HG03342 (cell line): Measurements from ENCODE around the gene HEATR1.
"Not testable (repeated sequence)": the region's sequence is repeated elsewhere in the genome, so short reads cannot be mapped to it uniquely, and the experiment has no call there.

Experiments used
- ATAC-seq: cut with Tn5 transposase; IDR thresholded peaks from one replicate; pipeline ENCODE4 v1.9.1; 2021; ENCODE audit warnings: mild to moderate bottlenecking, moderate library complexity; ENCODE audit not compliant: unreplicated experiment

HEATR1 gene, protein sequence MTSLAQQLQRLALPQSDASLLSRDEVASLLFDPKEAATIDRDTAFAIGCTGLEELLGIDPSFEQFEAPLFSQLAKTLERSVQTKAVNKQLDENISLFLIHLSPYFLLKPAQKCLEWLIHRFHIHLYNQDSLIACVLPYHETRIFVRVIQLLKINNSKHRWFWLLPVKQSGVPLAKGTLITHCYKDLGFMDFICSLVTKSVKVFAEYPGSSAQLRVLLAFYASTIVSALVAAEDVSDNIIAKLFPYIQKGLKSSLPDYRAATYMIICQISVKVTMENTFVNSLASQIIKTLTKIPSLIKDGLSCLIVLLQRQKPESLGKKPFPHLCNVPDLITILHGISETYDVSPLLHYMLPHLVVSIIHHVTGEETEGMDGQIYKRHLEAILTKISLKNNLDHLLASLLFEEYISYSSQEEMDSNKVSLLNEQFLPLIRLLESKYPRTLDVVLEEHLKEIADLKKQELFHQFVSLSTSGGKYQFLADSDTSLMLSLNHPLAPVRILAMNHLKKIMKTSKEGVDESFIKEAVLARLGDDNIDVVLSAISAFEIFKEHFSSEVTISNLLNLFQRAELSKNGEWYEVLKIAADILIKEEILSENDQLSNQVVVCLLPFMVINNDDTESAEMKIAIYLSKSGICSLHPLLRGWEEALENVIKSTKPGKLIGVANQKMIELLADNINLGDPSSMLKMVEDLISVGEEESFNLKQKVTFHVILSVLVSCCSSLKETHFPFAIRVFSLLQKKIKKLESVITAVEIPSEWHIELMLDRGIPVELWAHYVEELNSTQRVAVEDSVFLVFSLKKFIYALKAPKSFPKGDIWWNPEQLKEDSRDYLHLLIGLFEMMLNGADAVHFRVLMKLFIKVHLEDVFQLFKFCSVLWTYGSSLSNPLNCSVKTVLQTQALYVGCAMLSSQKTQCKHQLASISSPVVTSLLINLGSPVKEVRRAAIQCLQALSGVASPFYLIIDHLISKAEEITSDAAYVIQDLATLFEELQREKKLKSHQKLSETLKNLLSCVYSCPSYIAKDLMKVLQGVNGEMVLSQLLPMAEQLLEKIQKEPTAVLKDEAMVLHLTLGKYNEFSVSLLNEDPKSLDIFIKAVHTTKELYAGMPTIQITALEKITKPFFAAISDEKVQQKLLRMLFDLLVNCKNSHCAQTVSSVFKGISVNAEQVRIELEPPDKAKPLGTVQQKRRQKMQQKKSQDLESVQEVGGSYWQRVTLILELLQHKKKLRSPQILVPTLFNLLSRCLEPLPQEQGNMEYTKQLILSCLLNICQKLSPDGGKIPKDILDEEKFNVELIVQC (N-terminal part only)

DNA sequence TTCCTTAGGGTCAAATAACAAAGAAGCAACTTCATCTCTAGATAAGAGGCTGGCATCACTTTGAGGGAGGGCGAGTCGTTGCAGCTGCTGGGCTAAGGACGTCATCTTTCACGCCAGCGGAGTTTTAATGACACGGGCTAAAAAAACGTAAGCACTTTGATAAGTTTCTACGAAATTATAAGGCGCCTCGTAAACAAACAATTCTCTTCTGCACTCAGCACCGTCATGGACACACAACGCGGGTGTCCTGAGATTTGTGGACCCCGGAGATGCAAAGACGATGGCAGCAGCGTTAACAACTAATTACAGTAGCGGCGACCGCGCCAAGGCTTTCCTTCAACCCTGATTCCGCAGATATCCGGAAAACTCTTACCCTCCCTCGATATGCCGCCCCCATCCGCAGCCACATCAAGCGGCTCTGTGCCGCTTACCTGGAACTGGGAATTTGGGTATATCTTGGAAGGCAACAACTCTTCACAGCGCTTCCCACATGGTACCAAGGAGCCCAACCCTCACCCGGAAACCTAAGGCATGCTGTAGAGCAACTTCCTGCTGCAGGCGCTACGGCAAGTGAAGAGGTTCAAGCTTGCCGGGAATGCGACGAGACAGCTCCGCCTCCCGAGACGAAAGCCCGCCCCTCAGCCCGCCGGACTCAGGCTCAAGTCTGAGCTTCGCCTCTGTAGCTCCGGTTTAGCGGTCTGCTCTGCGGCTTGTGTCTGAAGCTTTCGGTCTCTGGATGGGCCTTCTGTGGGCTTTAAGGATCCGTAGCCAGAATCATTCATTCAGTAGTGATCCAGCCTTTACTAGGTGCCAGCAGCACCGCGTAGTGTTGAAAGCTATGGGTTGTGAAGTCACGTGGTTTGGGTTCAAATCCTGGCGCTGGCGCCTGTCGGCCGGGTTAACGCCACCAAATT is at the start of gene HEATR1:
Gene HEATR1, minus strand, starts transcription at position 526 of the 914 bp plus-strand sequence. Its CDS starts 421 bp downstream, at position 105.
- peak; percentile 90 for ATAC-seq

DNA sequence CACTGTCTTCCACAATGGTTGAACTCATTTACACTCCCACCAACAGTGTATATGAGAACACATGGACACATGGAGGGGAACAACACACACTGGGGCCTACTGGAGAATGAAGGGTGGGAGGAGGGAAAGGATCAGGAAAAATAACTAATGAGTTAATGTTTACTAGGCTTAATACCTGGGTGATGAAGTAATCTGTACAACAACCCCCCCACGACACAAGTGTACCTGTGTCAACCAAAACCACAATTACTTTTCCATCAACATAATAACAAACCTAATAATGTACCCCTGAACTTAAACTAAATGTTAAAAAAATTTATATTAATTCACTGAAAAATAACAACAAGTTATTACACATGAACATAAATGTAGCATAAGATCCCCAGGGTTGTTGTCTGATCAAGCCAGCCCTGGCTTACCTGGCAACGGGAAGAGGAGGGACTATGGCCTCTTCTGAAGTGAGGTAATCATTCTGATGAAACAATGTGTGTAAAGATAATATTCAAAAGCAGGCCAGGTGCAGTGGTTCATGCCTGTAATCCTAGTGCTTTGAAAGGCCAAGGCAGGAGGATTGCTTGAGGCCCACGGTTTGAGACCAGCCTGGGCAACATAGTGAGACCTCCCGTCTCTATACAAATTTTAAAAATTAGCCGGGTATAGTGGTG is 40.8 kb upstream of the HEATR1 start:
- ATAC-seq, result no peak

DNA sequence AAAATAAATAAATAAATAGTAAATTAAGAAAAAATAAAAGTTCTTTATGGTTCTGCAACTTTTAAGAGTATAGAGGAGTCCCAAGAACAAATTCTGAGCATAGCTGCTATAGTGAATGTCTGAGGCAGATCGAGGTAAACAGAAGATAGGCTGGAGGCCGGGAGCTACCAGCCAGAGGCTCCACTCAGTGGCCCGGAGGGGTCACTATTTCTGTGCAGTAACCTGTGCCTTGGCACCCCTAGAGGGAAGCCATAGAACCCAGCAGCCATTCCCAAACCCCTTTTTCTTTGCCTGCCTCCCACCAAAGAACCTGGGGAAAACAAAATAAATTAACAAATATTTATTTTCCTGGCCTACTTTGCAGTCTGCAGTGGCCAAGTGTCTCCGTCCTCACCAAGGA is 38.4 kb upstream of the HEATR1 start:
- ATAC-seq, result no peak

DNA sequence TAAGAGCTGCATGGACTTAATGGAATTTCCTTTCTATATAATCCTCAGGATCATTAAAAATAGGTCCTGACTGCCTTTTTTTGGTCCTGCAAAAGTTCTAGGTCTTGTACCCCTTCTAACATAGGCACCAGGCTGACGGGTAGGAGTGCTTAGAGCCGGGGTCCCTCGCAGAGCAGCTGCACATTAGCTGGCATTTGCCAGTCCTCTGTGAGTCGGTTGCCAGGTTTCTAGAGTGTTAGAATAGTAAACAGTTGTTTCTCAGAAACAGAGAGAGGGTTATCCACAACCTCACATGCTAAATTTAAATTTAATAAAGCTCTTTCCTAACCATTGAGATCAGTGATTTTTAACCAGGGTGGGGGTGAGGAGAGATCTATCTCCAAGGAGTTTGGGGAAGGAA is 35.4 kb upstream of the HEATR1 start:
- no peak for ATAC-seq

DNA sequence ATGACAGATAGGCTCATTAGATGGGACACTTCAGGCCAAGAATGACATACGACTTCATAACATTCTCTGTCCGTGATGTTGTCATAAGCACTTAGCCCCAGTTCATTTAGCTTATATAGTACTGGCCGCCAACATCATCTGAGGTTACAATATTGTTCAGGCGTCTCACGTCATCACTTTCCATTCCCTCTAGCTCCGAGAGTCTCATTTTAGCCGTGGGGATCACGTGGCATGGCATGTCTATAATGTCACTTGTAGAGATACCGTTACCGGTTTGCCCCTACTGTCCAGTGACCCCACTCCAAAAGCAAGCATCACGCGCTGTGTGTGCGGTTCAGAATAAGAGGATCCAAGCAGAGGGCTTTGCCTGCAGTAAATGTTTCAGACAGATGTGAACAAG is 34.6 kb upstream of the HEATR1 start:
- no peak for ATAC-seq

DNA sequence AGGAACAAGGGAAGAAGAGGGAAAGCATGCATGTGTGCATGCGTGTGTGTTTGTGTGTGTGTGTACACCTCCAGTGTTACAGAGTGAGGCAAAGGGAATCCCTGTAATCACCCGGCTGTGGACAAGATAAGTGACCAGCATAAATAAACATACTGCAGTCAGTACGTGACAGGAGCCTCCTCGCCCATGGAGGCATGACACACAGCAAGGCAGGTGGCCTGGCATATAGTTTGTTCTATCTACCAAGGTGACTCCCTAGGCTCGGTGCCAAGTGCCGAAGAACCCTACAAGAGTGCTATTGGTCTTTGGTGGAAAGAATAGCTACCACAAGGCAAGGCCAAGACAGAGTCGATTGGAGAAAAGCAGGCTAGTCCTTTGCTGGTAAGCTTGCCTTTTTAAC is 31.7 kb upstream of the HEATR1 start:
- ATAC-seq, result no peak

DNA sequence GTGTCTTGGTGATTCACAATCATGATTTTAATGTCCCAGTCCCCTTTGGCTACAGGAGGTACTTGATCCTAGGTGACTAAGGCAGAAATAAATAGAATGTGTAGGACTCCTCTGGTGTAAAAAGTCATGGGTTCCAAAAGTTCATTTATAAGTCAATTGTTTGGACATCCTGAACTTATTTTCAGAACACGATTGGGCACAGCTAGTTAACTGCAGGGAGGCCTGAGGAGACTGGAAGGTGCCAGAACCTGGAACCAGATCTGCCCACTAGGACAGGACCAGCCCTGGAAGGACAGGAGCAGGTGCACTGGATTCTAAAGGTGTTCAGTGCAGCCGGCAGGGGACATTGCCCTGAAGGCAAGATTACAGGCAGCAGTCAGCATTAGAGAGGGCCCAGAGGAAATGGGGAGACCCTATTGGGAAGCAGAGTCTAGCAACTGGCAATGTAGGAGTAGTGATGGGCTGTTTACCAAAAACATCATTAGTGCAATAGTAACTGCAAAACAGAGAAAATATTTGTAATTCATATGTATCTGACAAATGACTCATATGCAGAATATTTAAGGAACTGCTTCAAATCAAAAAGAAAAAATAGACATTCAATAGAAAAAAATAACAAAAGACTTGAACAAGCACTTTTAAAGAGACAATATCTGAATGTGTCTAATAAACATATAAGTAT is 23.6 kb upstream of the HEATR1 start:
- ATAC-seq, result no peak

DNA sequence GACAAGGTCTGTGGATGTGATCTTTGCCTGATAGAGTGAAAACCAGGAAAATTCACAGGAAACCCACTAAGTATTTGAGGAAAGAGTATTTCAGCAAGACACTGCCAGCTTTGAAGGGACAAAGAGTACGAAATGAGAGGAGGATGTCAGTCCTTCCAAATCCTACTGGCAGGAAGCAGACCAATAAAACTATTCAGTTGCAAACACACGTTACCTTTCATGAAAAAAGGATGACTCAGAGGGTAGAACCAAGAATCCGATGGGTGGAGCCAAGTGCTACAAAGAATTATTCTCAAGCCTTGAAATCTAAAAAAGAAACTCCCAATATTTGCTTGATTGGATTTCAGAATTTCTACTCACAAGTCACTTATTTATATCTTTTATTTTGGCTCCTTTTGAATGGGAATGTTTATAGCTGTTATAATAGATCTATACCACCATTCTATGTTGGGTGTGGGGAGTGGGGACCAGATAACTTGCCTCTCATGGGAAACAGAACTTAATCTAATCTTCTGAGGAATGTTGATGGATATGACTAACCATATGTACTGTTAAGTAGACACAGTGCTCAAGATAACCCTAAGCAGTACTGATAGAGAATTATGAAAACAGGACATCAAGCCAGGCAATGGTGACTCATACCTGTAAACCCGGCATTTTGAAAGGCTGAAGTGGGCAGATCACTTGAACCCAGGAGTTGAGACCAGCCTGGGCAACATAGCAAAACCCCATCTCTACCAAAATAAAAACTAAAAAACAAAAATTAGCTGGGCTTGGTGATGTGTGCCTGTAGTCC is 19.3 kb upstream of the HEATR1 start:
- no peak for ATAC-seq

DNA sequence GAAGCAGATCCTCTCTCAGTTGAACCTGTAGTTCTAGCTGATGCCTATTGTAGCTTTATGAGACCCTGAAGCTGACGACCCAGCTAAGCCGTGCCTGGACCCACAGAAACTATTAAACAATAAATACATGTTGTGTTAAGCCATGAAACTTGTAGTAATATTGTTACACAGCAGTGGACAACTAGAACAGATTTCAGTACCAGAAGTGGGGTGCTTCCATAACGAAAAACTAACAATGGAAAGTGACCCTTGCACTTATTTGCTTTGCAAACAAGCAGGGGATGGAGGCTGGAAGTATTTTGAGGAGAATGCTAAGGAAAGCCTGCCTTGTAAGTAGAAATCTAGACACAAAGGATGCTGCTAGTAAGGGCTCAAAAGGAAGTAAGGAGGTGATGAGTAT is 18.1 kb upstream of the HEATR1 start:
- no peak for ATAC-seq

DNA sequence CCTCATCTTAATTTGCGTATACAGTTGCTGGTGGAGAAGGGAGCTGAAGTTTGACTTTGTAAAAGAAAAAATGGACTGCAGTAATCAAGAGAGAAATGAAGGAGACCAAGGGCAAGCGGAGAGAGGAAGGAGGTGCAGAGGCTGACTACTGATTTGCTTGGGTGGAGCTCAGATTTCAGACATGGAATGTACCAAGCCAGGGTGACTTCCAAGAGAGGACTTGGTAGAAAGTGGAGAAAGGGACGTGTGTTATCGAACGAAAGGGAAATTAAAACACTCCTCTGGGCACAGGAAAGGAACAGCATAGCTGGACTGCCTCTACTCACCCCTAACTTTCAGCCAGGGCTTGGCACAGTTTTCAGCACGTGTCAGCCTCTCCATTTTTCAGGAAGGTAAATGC is 15.1 kb upstream of the HEATR1 start:
- no peak for ATAC-seq

DNA sequence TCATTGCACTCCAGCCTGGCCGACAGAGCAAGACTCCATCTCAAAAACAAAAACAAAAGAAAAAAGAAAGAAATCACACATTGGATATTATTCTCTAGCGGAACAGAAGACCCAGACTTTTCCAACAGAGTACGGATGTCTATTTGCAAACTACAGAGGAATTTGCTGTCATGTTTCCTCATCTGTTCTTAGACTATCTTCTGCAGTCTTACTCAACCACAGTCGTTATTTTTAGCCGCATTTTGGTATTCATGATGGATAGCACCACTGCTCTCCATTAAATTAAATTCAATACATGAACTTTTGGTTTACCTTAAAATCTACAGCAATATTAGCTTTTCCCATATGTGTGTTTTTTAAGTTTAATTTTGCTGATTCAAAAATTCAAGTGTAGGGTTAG is 14.2 kb upstream of the HEATR1 start:
- no peak for ATAC-seq

DNA sequence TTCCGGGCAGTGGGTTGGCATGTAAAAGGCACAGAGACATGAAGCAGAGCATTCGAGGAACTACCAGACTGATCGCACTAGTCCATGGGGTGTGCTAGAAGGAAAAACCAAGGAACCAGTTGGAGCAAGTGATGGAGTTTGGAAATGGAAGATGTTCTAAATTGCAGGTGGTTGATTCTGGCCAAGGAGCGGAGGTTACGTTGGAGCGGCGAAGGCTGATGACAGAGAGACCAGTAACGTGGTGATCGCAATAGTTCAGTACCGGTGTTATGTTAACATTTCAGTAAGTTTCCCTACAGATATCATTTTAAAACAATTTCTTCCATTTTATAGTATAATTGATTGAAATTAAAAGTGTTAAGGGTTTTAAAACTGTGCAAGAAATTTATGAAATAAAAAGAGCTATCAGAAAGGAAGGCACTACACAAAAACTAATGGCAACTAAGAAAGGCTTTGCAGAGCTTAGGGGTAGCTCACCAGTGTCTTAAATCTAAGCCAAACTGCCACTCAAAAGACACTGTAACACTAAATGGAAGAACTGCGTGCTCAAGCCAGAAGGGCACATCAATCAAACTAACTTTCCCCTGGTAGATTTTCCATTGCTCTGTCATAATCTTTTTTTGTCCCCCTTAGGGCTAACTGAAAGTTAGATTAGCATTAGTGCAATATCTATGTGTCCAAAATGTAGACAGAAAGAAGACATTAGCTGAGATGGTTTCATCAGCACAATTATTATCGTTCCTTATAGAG is 11.3 kb upstream of the HEATR1 start:
- ATAC-seq, result no peak

DNA sequence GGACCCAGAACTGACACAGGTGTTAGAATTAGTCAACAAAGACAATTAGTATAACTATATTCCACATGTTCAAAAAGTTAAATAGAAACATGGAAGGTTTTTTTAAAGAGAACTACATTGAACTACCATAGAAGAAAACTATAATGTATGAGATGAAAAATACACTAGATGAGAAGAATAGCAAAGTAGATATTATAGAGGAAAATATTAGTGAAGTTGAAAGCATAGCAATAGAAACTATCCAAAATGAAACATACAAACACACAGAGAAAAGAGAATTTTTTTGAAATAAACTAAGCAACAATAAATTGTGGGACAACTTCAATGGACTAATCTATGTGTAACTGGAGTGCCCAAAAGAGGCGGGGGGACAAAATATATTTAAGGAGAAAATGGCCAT is 8.0 kb upstream of the HEATR1 start:
- ATAC-seq, result no peak

DNA sequence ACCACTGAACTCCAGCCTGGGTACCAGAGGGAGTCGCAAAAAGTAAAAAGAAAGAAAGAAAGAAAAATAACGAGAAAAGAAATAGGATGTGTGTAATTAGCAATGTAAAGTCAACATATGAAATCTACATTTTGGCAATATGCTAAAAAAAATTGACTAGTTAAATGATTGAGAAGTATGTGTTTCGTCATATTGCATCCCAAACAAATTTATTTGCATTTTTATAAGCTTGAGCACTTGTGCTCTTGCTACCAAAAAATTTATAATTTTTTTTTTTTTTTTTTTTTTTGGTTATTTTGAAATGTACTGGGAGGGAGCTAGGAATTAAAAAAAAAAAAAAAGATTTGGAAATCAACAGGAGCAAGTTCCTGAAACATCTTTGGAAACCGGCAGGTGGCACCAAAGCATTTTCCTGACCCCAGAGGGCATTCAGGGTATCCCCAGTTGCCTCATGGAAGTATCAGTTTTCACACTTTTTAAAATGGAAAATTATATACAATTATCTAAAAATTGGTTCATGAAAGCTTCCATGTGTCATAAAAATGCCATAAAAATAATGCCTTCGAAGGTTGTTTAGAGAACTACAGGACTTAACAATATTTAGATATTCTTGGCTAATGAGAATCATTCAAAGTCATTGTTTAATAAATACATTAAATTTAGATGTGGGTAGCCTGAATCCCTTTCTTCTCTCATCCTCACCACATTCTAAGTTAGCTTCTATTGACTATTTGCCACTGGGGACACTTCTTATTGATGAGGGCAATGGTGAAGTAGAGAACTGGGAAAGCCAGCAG is 4.8 kb upstream of the HEATR1 start:
- no peak for ATAC-seq

DNA sequence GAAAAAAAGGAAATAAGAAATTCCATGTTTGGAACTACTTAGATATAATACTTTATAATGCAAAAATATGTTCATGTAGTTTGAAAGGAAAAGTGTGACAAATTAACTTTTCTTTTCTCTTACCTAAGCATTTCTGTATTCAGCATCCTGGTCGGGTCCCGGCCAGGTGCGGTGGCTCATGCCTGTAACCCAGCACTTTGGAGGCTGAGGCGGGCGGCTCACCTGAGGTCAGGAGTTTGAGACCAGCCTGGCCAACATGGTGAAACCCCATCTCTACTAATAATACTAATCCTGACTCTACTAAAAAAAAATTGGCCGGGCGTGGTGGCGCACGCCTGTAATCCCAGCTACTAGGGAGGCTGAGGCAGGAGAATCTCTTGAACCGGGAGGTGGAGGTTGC is 3.3 kb upstream of the HEATR1 start:
- ATAC-seq, result not testable (repeated sequence)

DNA sequence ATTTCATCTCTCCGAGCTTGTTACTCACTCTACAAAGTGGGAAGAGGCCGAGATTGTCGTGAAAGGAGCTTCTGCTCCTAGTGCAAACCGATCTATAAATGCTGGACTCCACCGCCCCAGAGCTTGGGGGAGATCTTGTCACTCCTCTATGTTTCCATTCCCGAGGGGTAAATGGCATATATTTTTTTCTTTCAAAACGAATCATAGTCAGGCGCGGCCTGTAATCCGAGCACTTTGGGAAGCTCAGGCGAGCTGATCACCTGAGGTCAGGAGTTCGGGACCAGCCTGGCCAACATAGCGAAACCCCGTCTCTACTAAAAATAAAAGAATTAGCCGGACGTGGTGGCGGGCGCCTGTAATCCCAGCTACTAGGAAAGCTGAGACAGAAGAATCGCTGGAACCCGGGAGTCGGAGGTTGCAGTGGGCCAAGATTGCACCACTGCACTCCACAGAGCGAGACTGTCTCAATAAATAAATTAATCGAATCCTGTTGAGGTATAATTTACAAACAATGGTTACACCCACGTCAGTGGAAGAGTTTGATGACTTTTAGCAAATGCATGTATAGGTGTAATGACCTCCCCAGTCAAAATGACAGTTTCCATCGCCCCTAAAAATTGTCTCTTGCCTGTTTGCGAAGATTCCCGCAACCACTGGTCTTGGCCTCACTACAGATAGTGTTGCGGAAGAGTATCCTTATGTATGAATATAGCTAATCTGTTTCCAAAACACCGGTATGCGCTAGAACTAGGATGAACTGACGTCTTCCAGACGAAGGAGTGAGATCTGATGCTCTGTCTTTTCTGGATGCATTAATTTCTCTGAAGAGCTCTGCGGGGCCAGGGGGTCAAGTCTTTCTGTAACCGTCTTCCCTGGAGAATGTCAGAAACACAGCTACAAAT is 840 bp upstream of the HEATR1 start:
- ATAC-seq, result no peak
